GM12892 (cell line): ENCODE measurements around the gene CAMTA1.

Experiments
- POLR2A ChIP-seq: IDR thresholded peaks from 2 replicates; pipeline ENCODE4 v1.6.1; 2011; ENCODE audit warnings: low read depth, low read length, control low read depth
- TAF1 ChIP-seq: IDR thresholded peaks from 2 replicates; pipeline ENCODE4 v1.6.1; 2011; ENCODE audit warnings: low read depth, mild to moderate bottlenecking, control low read depth, low read length, borderline replicate concordance

GRCh38 chr1:7012461-7012924, 227.2 kb downstream of the CAMTA1 start:
- TF ChIP-seq POLR2A (no peak), TAF1 (no peak)
